GM12875 (cell line): ENCODE measurements around the gene SERGEF.

ENCODE experiments used
- H3K4me3 ChIP-seq: one replicate; pipeline ENCODE4 v1.5.1; 2011; ENCODE audit warnings: low read depth, low read length, control low read depth
- TF ChIP-seq, protein P1 (sequence below): IDR thresholded peaks from 2 replicates; pipeline ENCODE4 v1.5.1; 2011; ENCODE audit warnings: low read depth, mild to moderate bottlenecking, control low read depth, inconsistent platforms, low read length, moderate library complexity, borderline replicate concordance; ENCODE audit not compliant: insufficient read depth

Gene SERGEF

DNA sequence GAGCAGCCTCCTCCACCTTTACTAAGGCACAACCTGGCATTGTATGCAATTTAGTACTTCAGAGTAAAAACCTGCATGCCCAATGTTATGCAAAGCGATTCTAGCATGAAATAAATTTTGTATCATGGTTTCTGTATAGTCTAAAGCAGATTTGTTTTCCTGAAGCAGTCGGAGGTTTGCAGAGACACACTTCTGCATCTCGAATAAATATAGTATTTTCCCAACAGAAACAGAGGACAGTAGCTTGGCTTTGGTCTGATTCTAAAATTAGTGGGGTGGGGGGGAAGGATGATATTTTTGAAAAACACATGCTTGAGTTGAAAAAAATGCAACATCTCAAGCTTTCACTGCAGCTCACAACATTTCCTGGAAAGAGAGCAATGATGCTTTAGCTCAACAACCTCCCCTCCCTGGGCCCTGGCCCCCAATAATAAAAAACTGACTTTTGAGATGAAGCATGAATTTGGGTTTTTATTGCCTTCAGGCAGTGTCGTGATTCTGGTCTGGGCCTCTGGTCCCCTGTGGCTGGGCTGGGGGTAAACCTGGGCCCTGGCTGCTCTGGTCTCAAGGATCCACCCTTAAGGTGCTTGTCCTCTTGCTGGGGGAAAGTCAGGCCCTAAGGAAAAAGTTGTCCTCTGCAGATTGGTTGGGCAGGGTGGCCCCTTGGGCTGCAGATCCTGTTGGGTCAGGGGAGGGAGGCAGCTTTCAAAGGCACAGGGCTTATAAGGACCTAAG lies 230.1 kb downstream of the SERGEF start:
- H3K4me3 ChIP-seq: no peak overlapping the region
- TF ChIP-seq, protein P1, sequence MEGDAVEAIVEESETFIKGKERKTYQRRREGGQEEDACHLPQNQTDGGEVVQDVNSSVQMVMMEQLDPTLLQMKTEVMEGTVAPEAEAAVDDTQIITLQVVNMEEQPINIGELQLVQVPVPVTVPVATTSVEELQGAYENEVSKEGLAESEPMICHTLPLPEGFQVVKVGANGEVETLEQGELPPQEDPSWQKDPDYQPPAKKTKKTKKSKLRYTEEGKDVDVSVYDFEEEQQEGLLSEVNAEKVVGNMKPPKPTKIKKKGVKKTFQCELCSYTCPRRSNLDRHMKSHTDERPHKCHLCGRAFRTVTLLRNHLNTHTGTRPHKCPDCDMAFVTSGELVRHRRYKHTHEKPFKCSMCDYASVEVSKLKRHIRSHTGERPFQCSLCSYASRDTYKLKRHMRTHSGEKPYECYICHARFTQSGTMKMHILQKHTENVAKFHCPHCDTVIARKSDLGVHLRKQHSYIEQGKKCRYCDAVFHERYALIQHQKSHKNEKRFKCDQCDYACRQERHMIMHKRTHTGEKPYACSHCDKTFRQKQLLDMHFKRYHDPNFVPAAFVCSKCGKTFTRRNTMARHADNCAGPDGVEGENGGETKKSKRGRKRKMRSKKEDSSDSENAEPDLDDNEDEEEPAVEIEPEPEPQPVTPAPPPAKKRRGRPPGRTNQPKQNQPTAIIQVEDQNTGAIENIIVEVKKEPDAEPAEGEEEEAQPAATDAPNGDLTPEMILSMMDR: no peak

- TF ChIP-seq, protein P1: no peak
- H3K4me3 ChIP-seq: no peak overlapping the region
These were observed 230.7 kb downstream of the SERGEF start for GRCh38 chr11:17782145-17782544.

DNA sequence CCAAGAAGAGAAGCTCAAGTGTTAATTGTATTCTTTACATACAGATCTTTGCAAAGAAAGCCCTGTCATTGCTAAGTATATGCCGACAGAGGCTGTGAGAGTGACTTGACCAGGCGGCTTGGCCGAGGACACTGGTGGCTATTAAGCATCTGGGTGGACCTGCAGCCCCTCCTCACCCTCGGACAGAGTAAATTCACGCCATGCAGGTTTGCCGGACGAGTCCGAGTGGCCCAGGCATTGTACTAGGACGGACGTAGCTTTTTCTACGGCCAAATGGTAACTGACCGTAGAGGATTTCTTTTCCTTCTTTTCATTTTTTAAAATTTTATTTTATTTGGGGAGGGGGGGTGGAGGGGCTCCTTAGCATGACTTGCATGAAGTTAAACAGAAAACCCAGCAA lies 231.2 kb downstream of the SERGEF start:
- H3K4me3 ChIP-seq: no peak overlapping the region
- TF ChIP-seq, protein P1: no peak

DNA sequence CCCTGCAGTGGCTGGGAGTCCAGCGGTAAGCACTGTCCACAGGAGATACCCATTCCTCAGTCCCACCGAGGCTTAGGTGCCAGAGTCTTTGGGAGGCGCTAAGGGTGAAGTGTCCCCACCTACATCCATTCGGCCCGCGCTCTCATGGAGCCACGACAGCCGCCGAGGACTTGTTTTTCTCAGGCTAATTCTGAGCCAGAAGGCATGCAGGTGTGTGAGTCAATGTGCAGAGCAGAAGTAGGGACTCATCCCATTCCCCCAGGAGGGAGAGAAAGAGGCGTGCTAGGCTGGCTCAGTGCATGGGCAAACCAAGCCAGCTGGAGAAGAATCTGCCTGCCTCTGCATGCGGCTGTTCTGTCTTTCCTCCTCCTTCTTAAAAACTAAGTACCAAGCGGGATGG lies 231.6 kb downstream of the SERGEF start:
- H3K4me3 ChIP-seq: no peak overlapping the region
- TF ChIP-seq, protein P1: no peak

DNA sequence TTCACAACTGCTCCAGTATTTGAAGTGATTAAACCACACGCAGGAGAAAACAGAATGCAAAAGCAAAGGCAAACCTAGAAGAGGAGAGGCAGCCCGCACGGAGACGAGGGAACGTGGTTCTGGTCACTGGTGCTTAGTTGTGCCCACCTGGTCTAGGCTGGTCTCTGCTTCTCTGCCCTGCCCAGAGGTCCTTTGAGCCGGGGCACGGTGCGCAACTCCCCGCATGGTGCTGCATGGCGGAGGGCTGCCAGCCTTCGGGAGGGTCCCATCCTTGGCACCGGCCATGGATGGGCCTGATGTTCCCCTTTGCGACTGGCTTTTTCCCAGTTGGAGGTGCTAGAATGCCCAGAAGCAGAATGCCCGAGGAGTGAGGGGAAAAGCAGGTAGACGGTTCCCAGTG lies 232.2 kb downstream of the SERGEF start:
- H3K4me3 ChIP-seq: no peak overlapping the region
- TF ChIP-seq, protein P1: no peak

GRCh38 chr11:17779861-17780594 lies 232.8 kb downstream of the SERGEF start:
- TF ChIP-seq, protein P1: no peak
- H3K4me3 ChIP-seq: no peak overlapping the region
